Erythroblast (primary cell): ENCODE data around the gene THADA.

Experiments
- DNase-seq, 2 experiments: peaks; one replicate each; lab custom pipeline; 2025; lab: John Stamatoyannopoulos, UW
- GATA1 ChIP-seq: IDR thresholded peaks from 2 replicates; pipeline ENCODE4 v1.6.1; 2011; ENCODE audit warnings: low read depth, mild to moderate bottlenecking, control low read depth, low read length, moderate library complexity
- POLR2A ChIP-seq: IDR thresholded peaks from 2 replicates; pipeline ENCODE4 v1.6.1; 2011; ENCODE audit warnings: mild to moderate bottlenecking, low read length

THADA gene

GRCh38 chr2:43414586-43415135, 181.2 kb downstream of the THADA start:
- TF ChIP-seq POLR2A (no peak), GATA1 (no peak)

DNA sequence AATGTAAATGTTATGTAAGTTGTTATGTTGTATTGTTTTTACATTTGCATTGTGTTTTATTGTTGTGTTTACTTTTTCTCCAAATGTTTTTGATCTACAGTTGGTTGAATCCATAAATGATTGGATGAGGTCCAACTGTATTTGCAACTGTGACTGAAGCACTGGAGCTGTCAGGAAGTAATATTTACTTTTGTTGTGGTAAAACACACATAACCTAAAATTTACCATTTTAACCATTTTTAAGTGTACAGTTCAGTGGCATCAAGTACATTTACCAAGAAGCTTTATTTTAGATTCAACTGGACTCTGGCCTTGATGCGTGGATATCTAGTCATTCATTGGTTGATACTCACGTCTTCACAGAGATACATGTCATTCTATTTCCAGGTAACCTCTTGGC, 181.8 kb downstream of the THADA start:
- DNase-seq = no peak
- TF ChIP-seq POLR2A = no peak
- no peak for TF ChIP-seq GATA1

More at GRCh38 chr2:43414586-43415135, 181.2 kb downstream of the THADA start:
- no peak for DNase-seq

DNA sequence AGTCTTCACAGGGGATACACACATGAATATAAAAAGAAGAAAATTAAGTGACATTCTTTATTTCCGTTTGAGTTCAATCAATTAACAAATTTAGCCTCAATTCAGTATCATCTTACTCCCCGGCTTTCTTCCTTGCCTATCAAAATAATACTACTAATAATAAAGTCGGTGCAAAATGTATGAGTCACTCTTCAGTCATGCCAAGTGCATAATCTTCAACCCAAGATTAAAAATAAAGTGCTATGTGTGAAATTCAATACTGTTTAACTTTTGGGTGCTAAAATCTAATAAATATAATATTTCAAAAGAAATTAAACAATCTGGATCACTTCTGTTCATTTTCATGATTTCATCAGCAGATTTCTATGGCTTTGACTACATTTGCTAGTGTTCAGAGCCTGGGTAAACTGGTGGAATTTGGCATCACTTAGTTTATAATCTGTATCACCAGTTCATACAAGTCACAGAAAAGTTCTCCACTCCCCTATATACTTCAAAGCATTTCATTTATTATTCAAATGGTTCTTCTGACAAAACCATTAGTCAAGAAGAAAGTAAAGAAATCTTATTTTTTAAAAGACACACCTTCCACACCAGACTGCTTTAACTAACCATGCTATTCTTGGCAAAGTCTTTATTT, 183.6 kb downstream of the THADA start:
- no peak for TF ChIP-seq GATA1
- no peak for TF ChIP-seq POLR2A
- DNase-seq = no peak

DNA sequence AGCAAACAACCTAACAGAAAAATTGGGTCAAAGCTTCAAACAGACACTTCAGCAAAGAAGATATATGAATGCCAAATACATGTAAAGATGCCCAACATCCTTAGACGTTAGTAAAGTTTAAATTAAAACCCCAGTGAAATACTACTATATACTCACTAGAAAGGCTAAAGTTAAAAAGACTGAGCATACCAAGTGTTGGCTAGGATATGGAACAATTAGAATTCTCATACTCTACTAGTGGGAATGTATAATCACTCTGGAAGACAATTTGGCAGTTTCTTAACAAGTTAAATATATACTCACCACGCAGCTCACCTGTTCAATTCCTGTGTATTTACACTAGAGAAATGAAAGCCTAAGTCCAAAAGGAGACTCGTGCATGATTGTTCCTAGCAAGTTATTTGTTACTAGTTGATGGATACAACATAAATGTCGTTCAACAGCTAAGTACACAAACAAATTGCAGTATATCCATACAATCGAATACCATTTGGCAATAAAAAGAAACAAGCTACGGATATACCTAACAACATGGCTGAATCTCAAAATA, 185.7 kb downstream of the THADA start:
- DNase-seq = no peak
- TF ChIP-seq POLR2A = no peak
- no peak for TF ChIP-seq GATA1

- TF ChIP-seq GATA1 (no peak), POLR2A (no peak)
- no peak for DNase-seq
Observed at GRCh38 chr2:43408407-43409160, 187.3 kb downstream of the THADA start.

DNA sequence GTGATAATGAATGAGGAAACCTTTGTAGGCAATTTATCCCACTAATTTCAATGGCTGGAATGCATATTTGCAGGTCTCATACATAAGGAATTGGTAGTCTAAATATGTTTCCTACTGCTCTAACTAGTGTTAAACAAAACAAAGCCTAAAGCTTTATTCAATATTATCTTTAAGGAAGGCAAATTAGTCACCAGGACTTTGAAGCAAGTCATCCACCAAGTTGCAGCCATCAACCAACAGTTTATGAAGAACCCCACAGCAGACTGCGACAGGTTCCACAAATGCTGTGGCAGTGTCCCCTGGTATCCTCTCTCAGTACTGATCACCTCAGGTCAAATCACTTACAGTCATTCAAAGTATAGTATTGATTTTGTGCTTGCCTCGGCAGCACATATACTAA, 187.9 kb downstream of the THADA start:
- no peak for TF ChIP-seq POLR2A
- no peak for TF ChIP-seq GATA1
- no peak for DNase-seq

- no peak for TF ChIP-seq GATA1
- no peak for DNase-seq
Observed at GRCh38 chr2:43406651-43407279, 189.1 kb downstream of the THADA start.

DNA sequence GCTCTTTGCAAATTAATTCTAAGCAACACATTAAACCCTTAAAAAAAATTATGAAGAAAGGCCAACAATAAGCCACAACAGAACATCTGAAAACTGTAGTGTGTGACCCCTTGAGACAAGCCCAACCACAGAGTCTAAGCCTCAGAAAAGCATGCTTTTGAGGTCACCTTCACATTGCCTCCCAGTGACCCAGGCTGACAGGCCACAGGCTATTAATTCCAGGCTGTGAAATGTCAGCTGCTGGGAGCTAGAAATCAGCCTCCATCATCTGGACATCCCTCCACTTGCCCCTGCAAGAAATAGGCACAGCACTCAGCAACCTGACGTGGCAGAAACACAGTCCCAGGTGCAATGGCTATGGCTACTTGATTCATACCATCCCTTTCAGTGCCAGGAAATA, 190.0 kb downstream of the THADA start:
- TF ChIP-seq POLR2A (no peak), GATA1 (no peak)
- DNase-seq = no peak

DNA sequence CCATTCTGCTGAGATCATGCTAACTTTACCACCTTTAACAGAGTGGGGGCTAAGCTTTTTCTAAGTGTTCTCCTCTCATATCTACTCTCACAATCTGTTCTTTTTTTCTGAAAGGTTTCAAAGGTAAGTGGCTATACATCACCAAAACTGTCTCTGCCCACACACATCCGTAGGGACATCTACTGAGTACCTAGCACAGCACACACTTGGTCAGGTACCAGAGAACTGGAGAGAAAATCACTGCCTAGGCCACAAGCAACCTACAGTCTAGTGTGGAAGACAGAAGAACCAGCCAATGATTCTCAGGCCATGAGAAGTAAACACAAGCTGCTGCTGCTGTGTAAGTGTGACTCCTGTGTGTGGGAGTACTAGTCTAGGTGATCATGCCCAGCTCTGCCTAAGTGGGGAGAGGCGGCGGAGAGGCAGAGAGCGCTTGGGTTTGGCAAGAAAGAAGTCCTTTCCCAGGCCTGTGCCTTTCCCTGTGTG, 193.3 kb downstream of the THADA start:
- TF ChIP-seq POLR2A (no peak), GATA1 (no peak)
- DNase-seq = no peak

DNA sequence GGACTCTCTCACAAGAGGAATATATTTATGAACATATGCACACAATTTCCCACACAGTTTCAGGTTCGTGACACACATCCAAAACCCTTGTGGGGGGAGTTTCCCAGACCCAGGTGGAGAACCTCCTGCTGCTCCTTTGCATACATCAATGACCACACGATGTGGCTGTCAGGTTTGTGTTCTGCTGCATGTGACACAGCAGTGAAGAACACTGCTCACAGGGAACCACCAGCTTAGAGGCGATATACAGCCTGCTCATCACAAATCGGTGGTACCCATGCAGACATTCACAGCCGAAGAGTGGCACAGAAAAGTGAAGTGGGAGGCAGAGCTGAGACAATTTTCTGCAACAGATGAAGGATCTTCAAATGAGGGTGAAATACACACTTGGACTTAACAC, 193.8 kb downstream of the THADA start:
- DNase-seq = no peak
- TF ChIP-seq GATA1 = no peak
- TF ChIP-seq POLR2A = no peak

- TF ChIP-seq POLR2A = no peak
- no peak for TF ChIP-seq GATA1
- DNase-seq = no peak
Observed at GRCh38 chr2:43400508-43400907, 195.3 kb downstream of the THADA start.

DNA sequence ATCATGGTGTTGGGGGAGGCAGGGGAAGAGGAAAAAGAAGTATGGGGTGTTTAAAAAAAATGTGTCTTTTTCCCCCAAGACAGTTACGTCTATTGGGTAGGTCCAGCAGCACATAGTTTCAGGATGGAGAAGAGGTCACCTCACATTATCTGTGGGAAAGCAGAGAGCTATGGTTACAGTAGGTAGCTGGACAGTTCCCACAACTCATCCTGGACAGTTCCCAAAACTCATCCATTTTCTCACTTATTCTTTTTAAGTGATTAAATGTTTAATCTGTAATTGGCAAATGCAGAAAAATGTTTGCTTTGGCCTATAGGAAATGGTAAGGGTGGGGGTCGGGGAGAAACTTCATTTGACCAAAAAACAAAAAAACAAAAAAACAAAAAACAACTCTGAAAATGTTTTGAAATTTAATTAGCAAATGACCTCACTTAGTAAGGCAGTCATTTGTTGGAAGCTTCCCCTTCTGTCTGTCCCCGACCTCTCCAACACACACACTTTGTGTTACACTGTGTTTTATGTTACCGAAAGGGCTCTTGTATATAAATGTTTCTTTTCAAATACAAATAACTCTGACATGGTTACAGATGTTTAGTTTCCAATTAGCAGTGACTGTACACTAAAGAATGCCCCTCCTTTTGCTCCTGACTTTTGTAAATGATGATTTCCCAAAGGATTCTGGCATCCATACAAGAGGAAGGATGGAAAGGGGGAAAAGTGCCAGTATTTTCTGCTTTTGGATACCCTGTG, 196.1 kb downstream of the THADA start:
- TF ChIP-seq GATA1 = no peak
- TF ChIP-seq POLR2A = no peak
- DNase-seq = no peak

GRCh38 chr2:43399098-43399497, 196.7 kb downstream of the THADA start:
- TF ChIP-seq GATA1 (no peak), POLR2A (no peak)
- no peak for DNase-seq
